HepG2 (cell line): ENCODE results near the gene OAF. TPM values are rescaled to one million over a fixed set of nuclear protein-coding genes. Genes with fewer than 3 reads are reported as not detected.

Source experiments
- FIP1L1 ChIP-seq: fragments of 200-400 bp; formaldehyde crosslinking; IDR thresholded peaks from 2 replicates; pipeline ENCODE4 v1.6.1; 2018; ENCODE audit warnings: low read depth, mild to moderate bottlenecking, low read length, moderate library complexity, borderline replicate concordance; ENCODE audit not compliant: insufficient read depth
- HDAC1 ChIP-seq: sonication (generic); formaldehyde crosslinking; IDR thresholded peaks from 2 replicates; pipeline ENCODE4 v1.5.1; 2020; ENCODE audit warnings: mild to moderate bottlenecking, missing genetic modification reagents
- HMG20A ChIP-seq: IDR thresholded peaks from 2 replicates; pipeline ENCODE4 v1.6.1; 2016; ENCODE audit warnings: borderline replicate concordance
- KLF11 ChIP-seq: IDR thresholded peaks from 2 replicates; pipeline ENCODE4 v1.6.1; 2016; ENCODE audit warnings: missing compliant biosample characterization
- MTA1 ChIP-seq: sonication (generic); formaldehyde crosslinking; IDR thresholded peaks from 2 replicates; pipeline ENCODE4 v1.4.0; 2020; ENCODE audit warnings: missing genetic modification reagents, mild to moderate bottlenecking, borderline replicate concordance
- NONO ChIP-seq, 2 experiments: fragments of 450-650 bp in 1 of 2; sonication (generic) in 1 of 2; formaldehyde crosslinking in 1 of 2; IDR thresholded peaks in 1 of 2; conservative IDR thresholded peaks in 1 of 2; 2 replicates each; pipeline versions ENCODE4 v1.6.1 to v1.8.0; 2017 to 2022; ENCODE audit warnings: mild to moderate bottlenecking in 1 of 2, missing genetic modification reagents in 1 of 2, moderate library complexity in 1 of 2
- SIX1 ChIP-seq: sonication (generic); formaldehyde crosslinking; IDR thresholded peaks from 2 replicates; pipeline ENCODE4 v1.4.0; 2020; ENCODE audit warnings: missing genetic modification reagents, borderline replicate concordance
- SMC3 ChIP-seq: IDR thresholded peaks from 2 replicates; pipeline ENCODE4 v1.6.1; 2011; ENCODE audit warnings: low read length, improper control_type of control experiment
- ZFY ChIP-seq: sonication (generic); formaldehyde crosslinking; IDR thresholded peaks from 2 replicates; pipeline ENCODE4 v1.4.0; 2020; ENCODE audit warnings: missing genetic modification reagents
- ZNF251 ChIP-seq: sonication (generic); formaldehyde crosslinking; IDR thresholded peaks from 2 replicates; pipeline ENCODE4 v1.9.0; 2021; ENCODE audit warnings: mild to moderate bottlenecking, missing genetic modification reagents
- ZNF562 ChIP-seq: sonication (generic); formaldehyde crosslinking; IDR thresholded peaks from 2 replicates; pipeline ENCODE4 v1.8.0; 2022; ENCODE audit warnings: missing genetic modification reagents, borderline replicate concordance
- ZNF644 ChIP-seq: IDR thresholded peaks from 2 replicates; pipeline ENCODE4 v1.6.1; 2016; ENCODE audit warnings: low read depth
- ZNF674 ChIP-seq: sonication (generic); formaldehyde crosslinking; IDR thresholded peaks from 2 replicates; pipeline ENCODE4 v1.5.0; 2020; ENCODE audit warnings: low read depth, mild to moderate bottlenecking, missing genetic modification reagents
- ZNF724P ChIP-seq: sonication (generic); formaldehyde crosslinking; IDR thresholded peaks from 2 replicates; pipeline ENCODE4 v1.8.0; 2022; ENCODE audit warnings: missing genetic modification reagents, borderline replicate concordance
- ZNF839 ChIP-seq: sonication (generic); formaldehyde crosslinking; IDR thresholded peaks from 2 replicates; pipeline ENCODE4 v1.4.0; 2020; ENCODE audit warnings: missing genetic modification reagents, mild to moderate bottlenecking, borderline replicate concordance
- polyA plus RNA-seq, 8 experiments: library from polyadenylated mRNA; depleted of rRNA in 3 of 8; stranded (reverse) in 7 of 8; unstranded in 1 of 8; fragments of >200 nt; fragmentation: Illumina TruSeq in 4 of 8; extraction: Trizol in 4 of 8; gene quantifications; 2 replicates each; pipeline versions ENCODE4 v1.2.1 to v1.2.3, GENCODE V29; 2011 to 2016; ENCODE audit warnings: low read depth in 4 of 8, missing spikeins in 1 of 8, mixed read lengths in 1 of 8; ENCODE audit not compliant: insufficient read depth in 1 of 8
- total RNA-seq, 5 experiments: library from RNA; depleted of rRNA; stranded (reverse); fragments of >200 nt; fragmentation: Illumina TruSeq; extraction: Trizol; gene quantifications; 2 replicates each; pipeline ENCODE4 v1.2.3, GENCODE V29; 2016; ENCODE audit warnings: low read depth in 1 of 5
- TF ChIP-seq, protein P1 (sequence below): sonication (generic); formaldehyde crosslinking; IDR thresholded peaks from 2 replicates; pipeline ENCODE4 v1.4.0; 2020; ENCODE audit warnings: missing genetic modification reagents
- TF ChIP-seq, protein P2 (sequence below): sonication (generic); formaldehyde crosslinking; IDR thresholded peaks from 2 replicates; pipeline ENCODE4 v1.4.0; 2020; ENCODE audit warnings: missing genetic modification reagents
- TF ChIP-seq, protein P3 (sequence below): sonication (generic); formaldehyde crosslinking; IDR thresholded peaks from 2 replicates; pipeline ENCODE4 v1.4.0; 2020; ENCODE audit warnings: low read depth, mild to moderate bottlenecking, missing genetic modification reagents
- TF ChIP-seq, protein P4 (sequence below): sonication (generic); formaldehyde crosslinking; IDR thresholded peaks from 2 replicates; pipeline ENCODE4 v1.4.0; 2020; ENCODE audit warnings: low read depth, mild to moderate bottlenecking, missing genetic modification reagents

The OAF gene
- total and polyA plus RNA-seq, 2 of the 13 experiments (the other 11 are each of a cell fraction or from before 2014, with no cell fraction given), result 63.7 to 94.6 TPM

DNA sequence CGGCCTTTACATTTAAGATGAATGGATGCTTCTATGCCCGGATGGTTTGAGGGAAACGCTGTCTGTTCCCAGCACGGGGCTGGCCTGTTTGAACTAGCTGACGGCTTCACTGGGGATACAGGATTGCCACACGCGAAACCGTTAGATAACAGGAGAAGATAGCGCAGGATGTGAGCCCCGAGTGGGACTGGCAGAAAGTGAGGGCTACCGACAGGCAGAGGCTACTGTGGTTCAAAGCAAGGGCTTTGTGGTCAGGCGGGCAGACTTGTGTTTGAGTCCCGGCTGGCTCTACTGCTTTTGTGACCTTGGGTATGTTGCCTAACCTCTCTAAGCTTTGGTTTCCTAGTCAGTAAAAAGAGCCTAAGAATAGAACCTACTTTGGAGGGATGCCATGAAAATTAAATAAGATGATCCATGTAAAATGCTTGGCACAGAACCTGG is 2.8 kb upstream of the OAF start (continued):
- TF ChIP-seq, protein P1, sequence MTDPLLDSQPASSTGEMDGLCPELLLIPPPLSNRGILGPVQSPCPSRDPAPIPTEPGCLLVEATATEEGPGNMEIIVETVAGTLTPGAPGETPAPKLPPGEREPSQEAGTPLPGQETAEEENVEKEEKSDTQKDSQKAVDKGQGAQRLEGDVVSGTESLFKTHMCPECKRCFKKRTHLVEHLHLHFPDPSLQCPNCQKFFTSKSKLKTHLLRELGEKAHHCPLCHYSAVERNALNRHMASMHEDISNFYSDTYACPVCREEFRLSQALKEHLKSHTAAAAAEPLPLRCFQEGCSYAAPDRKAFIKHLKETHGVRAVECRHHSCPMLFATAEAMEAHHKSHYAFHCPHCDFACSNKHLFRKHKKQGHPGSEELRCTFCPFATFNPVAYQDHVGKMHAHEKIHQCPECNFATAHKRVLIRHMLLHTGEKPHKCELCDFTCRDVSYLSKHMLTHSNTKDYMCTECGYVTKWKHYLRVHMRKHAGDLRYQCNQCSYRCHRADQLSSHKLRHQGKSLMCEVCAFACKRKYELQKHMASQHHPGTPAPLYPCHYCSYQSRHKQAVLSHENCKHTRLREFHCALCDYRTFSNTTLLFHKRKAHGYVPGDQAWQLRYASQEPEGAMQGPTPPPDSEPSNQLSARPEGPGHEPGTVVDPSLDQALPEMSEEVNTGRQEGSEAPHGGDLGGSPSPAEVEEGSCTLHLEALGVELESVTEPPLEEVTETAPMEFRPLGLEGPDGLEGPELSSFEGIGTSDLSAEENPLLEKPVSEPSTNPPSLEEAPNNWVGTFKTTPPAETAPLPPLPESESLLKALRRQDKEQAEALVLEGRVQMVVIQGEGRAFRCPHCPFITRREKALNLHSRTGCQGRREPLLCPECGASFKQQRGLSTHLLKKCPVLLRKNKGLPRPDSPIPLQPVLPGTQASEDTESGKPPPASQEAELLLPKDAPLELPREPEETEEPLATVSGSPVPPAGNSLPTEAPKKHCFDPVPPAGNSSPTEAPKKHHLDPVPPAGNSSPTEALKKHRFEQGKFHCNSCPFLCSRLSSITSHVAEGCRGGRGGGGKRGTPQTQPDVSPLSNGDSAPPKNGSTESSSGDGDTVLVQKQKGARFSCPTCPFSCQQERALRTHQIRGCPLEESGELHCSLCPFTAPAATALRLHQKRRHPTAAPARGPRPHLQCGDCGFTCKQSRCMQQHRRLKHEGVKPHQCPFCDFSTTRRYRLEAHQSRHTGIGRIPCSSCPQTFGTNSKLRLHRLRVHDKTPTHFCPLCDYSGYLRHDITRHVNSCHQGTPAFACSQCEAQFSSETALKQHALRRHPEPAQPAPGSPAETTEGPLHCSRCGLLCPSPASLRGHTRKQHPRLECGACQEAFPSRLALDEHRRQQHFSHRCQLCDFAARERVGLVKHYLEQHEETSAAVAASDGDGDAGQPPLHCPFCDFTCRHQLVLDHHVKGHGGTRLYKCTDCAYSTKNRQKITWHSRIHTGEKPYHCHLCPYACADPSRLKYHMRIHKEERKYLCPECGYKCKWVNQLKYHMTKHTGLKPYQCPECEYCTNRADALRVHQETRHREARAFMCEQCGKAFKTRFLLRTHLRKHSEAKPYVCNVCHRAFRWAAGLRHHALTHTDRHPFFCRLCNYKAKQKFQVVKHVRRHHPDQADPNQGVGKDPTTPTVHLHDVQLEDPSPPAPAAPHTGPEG (CRISPR knock-in tag), result peak; percentile 59; the same call in 1 of the 2 replicates
- TF ChIP-seq SIX1 (CRISPR knock-in tag) (no peak), ZNF562 (no peak), ZNF251 (CRISPR knock-in tag) (no peak), ZNF724P (no peak), MTA1 (CRISPR knock-in tag) (peak; percentile 59; the same call in 1 of the 2 replicates), ZFY (CRISPR knock-in tag) (peak; percentile 55), ZNF839 (no peak), FIP1L1 (no peak), HMG20A (CRISPR knock-in tag) (peak; percentile 73; the same call in 1 of the 2 replicates), ZNF644 (CRISPR knock-in tag) (no peak), ZNF674 (CRISPR knock-in tag) (no peak), NONO (IDR thresholded peaks at IDR 0.05) (no peak), NONO (CRISPR knock-in tag; conservative IDR thresholded peaks at IDR 0.05) (0 out of 2 replicates have a peak, but pooled peaks have one; percentile 16), KLF11 (CRISPR knock-in tag) (no peak), HDAC1 (CRISPR knock-in tag) (peak; percentile 62), SMC3 (no peak)
- TF ChIP-seq, protein P2, sequence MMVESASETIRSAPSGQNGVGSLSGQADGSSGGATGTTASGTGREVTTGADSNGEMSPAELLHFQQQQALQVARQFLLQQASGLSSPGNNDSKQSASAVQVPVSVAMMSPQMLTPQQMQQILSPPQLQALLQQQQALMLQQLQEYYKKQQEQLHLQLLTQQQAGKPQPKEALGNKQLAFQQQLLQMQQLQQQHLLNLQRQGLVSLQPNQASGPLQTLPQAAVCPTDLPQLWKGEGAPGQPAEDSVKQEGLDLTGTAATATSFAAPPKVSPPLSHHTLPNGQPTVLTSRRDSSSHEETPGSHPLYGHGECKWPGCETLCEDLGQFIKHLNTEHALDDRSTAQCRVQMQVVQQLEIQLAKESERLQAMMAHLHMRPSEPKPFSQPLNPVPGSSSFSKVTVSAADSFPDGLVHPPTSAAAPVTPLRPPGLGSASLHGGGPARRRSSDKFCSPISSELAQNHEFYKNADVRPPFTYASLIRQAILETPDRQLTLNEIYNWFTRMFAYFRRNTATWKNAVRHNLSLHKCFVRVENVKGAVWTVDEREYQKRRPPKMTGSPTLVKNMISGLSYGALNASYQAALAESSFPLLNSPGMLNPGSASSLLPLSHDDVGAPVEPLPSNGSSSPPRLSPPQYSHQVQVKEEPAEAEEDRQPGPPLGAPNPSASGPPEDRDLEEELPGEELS (CRISPR knock-in tag), result peak; percentile 37; the same call in 1 of the 2 replicates
- TF ChIP-seq, protein P3, sequence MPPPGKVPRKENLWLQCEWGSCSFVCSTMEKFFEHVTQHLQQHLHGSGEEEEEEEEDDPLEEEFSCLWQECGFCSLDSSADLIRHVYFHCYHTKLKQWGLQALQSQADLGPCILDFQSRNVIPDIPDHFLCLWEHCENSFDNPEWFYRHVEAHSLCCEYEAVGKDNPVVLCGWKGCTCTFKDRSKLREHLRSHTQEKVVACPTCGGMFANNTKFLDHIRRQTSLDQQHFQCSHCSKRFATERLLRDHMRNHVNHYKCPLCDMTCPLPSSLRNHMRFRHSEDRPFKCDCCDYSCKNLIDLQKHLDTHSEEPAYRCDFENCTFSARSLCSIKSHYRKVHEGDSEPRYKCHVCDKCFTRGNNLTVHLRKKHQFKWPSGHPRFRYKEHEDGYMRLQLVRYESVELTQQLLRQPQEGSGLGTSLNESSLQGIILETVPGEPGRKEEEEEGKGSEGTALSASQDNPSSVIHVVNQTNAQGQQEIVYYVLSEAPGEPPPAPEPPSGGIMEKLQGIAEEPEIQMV (CRISPR knock-in tag), result peak; percentile 64; the same call in 1 of the 2 replicates
- TF ChIP-seq, protein P4, sequence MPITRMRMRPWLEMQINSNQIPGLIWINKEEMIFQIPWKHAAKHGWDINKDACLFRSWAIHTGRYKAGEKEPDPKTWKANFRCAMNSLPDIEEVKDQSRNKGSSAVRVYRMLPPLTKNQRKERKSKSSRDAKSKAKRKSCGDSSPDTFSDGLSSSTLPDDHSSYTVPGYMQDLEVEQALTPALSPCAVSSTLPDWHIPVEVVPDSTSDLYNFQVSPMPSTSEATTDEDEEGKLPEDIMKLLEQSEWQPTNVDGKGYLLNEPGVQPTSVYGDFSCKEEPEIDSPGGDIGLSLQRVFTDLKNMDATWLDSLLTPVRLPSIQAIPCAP (CRISPR knock-in tag), result no peak
